NCI-H1105 (cell line): ENCODE data around the gene C17orf107.
A peak's percentile ranks its signal among the peaks of the same experiment; 100 is the strongest.

Source experiments
- DNase-seq: peaks from one replicate; lab custom pipeline; 2025; lab: John Stamatoyannopoulos, UW

The C17orf107 gene

GRCh38 chr17:4935650-4936049 is 36.3 kb downstream of the C17orf107 start:
- no peak for DNase-seq

GRCh38 chr17:4936436-4936835 is 37.1 kb downstream of the C17orf107 start:
- no peak for DNase-seq

- no peak for DNase-seq
These were observed 38.2 kb downstream of the C17orf107 start for GRCh38 chr17:4937553-4937952.

- no peak for DNase-seq
These were observed 38.7 kb downstream of the C17orf107 start for GRCh38 chr17:4938069-4938491.

- DNase-seq: no peak
These were observed 39.6 kb downstream of the C17orf107 start for GRCh38 chr17:4938688-4939545.

- no peak for DNase-seq
These were observed 40.1 kb downstream of the C17orf107 start for GRCh38 chr17:4939546-4939795.

GRCh38 chr17:4939796-4940554 is 40.6 kb downstream of the C17orf107 start, which contains the start of the genes RNF167 and SLC25A11:
Gene RNF167 (plus strand): TSS chr17:4940268. CDS start chr17:4940910, 642 bp downstream.
Gene SLC25A11 (minus strand): TSS chr17:4940046. CDS start chr17:4939910, 136 bp downstream.
- DNase-seq: peak; percentile 99

GRCh38 chr17:4940555-4941318 is 41.4 kb downstream of the C17orf107 start:
- DNase-seq: no peak

GRCh38 chr17:4941319-4941610 is 41.9 kb downstream of the C17orf107 start:
- no peak for DNase-seq

GRCh38 chr17:4942760-4943508 is 43.6 kb downstream of the C17orf107 start:
- DNase-seq: no peak

- no peak for DNase-seq
These were observed 44.8 kb downstream of the C17orf107 start for GRCh38 chr17:4944163-4944553.

- DNase-seq: no peak
These were observed 45.3 kb downstream of the C17orf107 start for GRCh38 chr17:4944554-4945175.

- DNase-seq: no peak
These were observed 46.0 kb downstream of the C17orf107 start for GRCh38 chr17:4945176-4945943.

GRCh38 chr17:4945944-4946280 is 46.6 kb downstream of the C17orf107 start:
- DNase-seq: no peak

GRCh38 chr17:4946312-4946976 is 47.1 kb downstream of the C17orf107 start:
- DNase-seq: no peak

GRCh38 chr17:4947010-4947410 is 47.7 kb downstream of the C17orf107 start:
- no peak for DNase-seq

GRCh38 chr17:4947411-4948165 is 48.3 kb downstream of the C17orf107 start:
- DNase-seq: peak; percentile 48

GRCh38 chr17:4948166-4948930 is 49.0 kb downstream of the C17orf107 start, which contains the start of gene PFN1:
Gene PFN1 (minus strand): TSS chr17:4948530. CDS start chr17:4948394, 136 bp downstream.
- DNase-seq: peak; percentile 84

- DNase-seq: peak; percentile 84
These were observed 49.6 kb downstream of the C17orf107 start for GRCh38 chr17:4948931-4949320.
